SK-N-SH (cell line): ENCODE data around the gene GPC5. TPM values are rescaled to one million over a fixed set of nuclear protein-coding genes. Genes with fewer than 3 reads are reported as not detected.

ENCODE experiments used
- CTCF ChIA-PET: fragments of 300-600, 350-600 bp; formaldehyde crosslinking; extraction: SDS; loops from one replicate; lab custom pipeline; 2021; lab: Yijun Ruan, JAX
- POLR2A ChIA-PET: fragments of 350-600 bp; sonication (Branson Sonifier 250); formaldehyde crosslinking; extraction: SDS; loops from one replicate; lab custom pipeline; 2020; ENCODE audit warnings: antibody characterized with exemption, inconsistent platforms; lab: Yijun Ruan, JAX
- DNase-seq: peaks from one replicate; pipeline ENCODE4 v3.0.0; 2012
- H2AFZ ChIP-seq: fragments of 200-600 bp; sonication (generic); 2 replicates; pipeline ENCODE4 v1.8.1; 2016; ENCODE audit warnings: antibody characterized with exemption, mild to moderate bottlenecking, low read depth
- H3F3A ChIP-seq: fragments of 200-600 bp; sonication (generic); replicated peaks from 2 replicates; pipeline ENCODE3; 2016; ENCODE audit warnings: antibody characterized with exemption, mild to moderate bottlenecking; ENCODE audit not compliant: insufficient read depth
- H3K27ac ChIP-seq, 2 experiments: fragments of 200-500 bp in 1 of 2; fragments of 200-600 bp in 1 of 2; sonication (Bioruptor generic) in 1 of 2; sonication (generic), shearing (Covaris generic) in 1 of 2; 2 replicates each; pipeline versions ENCODE4 v1.5.1 to v1.6.1; 2014 to 2016; ENCODE audit warnings: low read depth in 2 of 2, inconsistent platforms in 1 of 2, low read length in 1 of 2, mild to moderate bottlenecking in 1 of 2, mixed read lengths in 1 of 2
- H3K27me3 ChIP-seq: fragments of 200-600 bp; sonication (generic), shearing (Covaris generic); 2 replicates; pipeline ENCODE4 v1.6.1; 2016; ENCODE audit warnings: mixed run types; ENCODE audit not compliant: insufficient read depth
- H3K36me3 ChIP-seq, 2 experiments: fragments of 200-500 bp in 1 of 2; fragments of 200-600 bp in 1 of 2; sonication (Bioruptor generic) in 1 of 2; sonication (generic) in 1 of 2; replicated peaks in 1 of 2; 2 replicates each; pipeline versions ENCODE3 to v1.5.1; 2014 to 2016; ENCODE audit warnings: low read length in 1 of 2, mild to moderate bottlenecking in 1 of 2; ENCODE audit not compliant: insufficient read depth in 2 of 2, control insufficient read depth in 1 of 2
- H3K4me1 ChIP-seq, 2 experiments: fragments of 200-500 bp in 1 of 2; fragments of 200-600 bp in 1 of 2; sonication (Bioruptor generic) in 1 of 2; sonication (generic), shearing (Covaris generic) in 1 of 2; 2 replicates each; pipeline versions ENCODE4 v1.5.1 to v1.6.1; 2014 to 2016; ENCODE audit warnings: low read depth in 1 of 2, low read length in 1 of 2, mixed run types in 1 of 2; ENCODE audit not compliant: insufficient read depth in 2 of 2, control insufficient read depth in 1 of 2
- H3K4me2 ChIP-seq: fragments of 200-600 bp; sonication (generic), shearing (Covaris generic); 2 replicates; pipeline ENCODE4 v1.6.1; 2017; ENCODE audit warnings: mixed run types
- H3K4me3 ChIP-seq, 2 experiments: fragments of 200-500 bp in 1 of 2; fragments of 200-600 bp in 1 of 2; sonication (Bioruptor generic) in 1 of 2; sonication (generic), shearing (Covaris generic) in 1 of 2; 2 replicates each; pipeline versions ENCODE4 v1.5.1 to v1.8.1; 2014 to 2016; ENCODE audit warnings: low read depth in 2 of 2, inconsistent platforms in 1 of 2, low read length in 1 of 2, mild to moderate bottlenecking in 1 of 2, mixed read lengths in 1 of 2, moderate library complexity in 1 of 2
- H3K79me2 ChIP-seq: fragments of 200-600 bp; sonication (generic); 2 replicates; pipeline ENCODE4 v1.8.1; 2017; ENCODE audit warnings: mild to moderate bottlenecking; ENCODE audit not compliant: insufficient read depth
- H3K9ac ChIP-seq: fragments of 200-600 bp; sonication (generic); 2 replicates; pipeline ENCODE4 v1.6.1; 2017; ENCODE audit warnings: mixed run types
- H3K9me2 ChIP-seq: fragments of 200-600 bp; sonication (generic); 2 replicates; pipeline ENCODE4 v1.6.1; 2017; ENCODE audit warnings: mixed run types
- H3K9me3 ChIP-seq: fragments of 200-600 bp; sonication (generic); 2 replicates; pipeline ENCODE4 v1.6.1; 2017; ENCODE audit warnings: mixed run types, mild to moderate bottlenecking, moderate library complexity
- H4K20me1 ChIP-seq: fragments of 200-600 bp; sonication (generic); 2 replicates; pipeline ENCODE4 v1.6.1; 2017; ENCODE audit warnings: mild to moderate bottlenecking, mixed run types; ENCODE audit not compliant: insufficient read depth
- CHD2 ChIP-seq: fragments of 150-350 bp; IDR thresholded peaks from 2 replicates; pipeline ENCODE4 v1.6.1; 2018; ENCODE audit warnings: low read length; ENCODE audit not compliant: partially characterized antibody
- ELF1 ChIP-seq: IDR thresholded peaks from 2 replicates; pipeline ENCODE4 v1.4.0; 2012
- GABPA ChIP-seq: IDR thresholded peaks from 2 replicates; pipeline ENCODE4 v1.4.0; 2012; ENCODE audit warnings: low read depth, mild to moderate bottlenecking
- IRF3 ChIP-seq: fragments of 150-350 bp; IDR thresholded peaks from 2 replicates; pipeline ENCODE4 v1.6.1; 2016; ENCODE audit warnings: mild to moderate bottlenecking, low read depth, low read length
- MXI1 ChIP-seq: IDR thresholded peaks from 2 replicates; pipeline ENCODE4 v1.6.1; 2012; ENCODE audit warnings: mild to moderate bottlenecking, low read depth, low read length, improper control_type of control experiment
- NFIC ChIP-seq: IDR thresholded peaks from 2 replicates; pipeline ENCODE4 v1.4.0; 2012; ENCODE audit warnings: borderline replicate concordance
- RAD21 ChIP-seq: IDR thresholded peaks from 2 replicates; pipeline ENCODE4 v1.6.1; 2012; ENCODE audit warnings: mild to moderate bottlenecking, low read length
- REST ChIP-seq: IDR thresholded peaks from 2 replicates; pipeline ENCODE4 v1.6.1; 2012; ENCODE audit warnings: mild to moderate bottlenecking, low read depth, low read length, moderate library complexity
- RXRA ChIP-seq: IDR thresholded peaks from 2 replicates; pipeline ENCODE4 v1.4.0; 2012; ENCODE audit warnings: low read depth, mild to moderate bottlenecking, borderline replicate concordance
- SIN3A ChIP-seq: IDR thresholded peaks from 2 replicates; pipeline ENCODE4 v1.6.1; 2012; ENCODE audit warnings: low read depth, mild to moderate bottlenecking, low read length, moderate library complexity, borderline replicate concordance
- SMC3 ChIP-seq: IDR thresholded peaks from 2 replicates; pipeline ENCODE4 v1.6.1; 2012; ENCODE audit warnings: low read depth, low read length, improper control_type of control experiment
- TAF1 ChIP-seq: IDR thresholded peaks from 2 replicates; pipeline ENCODE4 v1.6.1; 2012; ENCODE audit warnings: low read depth, mild to moderate bottlenecking, low read length, moderate library complexity, borderline replicate concordance
- TCF12 ChIP-seq: IDR thresholded peaks from 2 replicates; pipeline ENCODE4 v1.4.0; 2012
- TEAD4 ChIP-seq: IDR thresholded peaks from 2 replicates; pipeline ENCODE4 v1.4.0; 2012; ENCODE audit warnings: mild to moderate bottlenecking, borderline replicate concordance; ENCODE audit not compliant: insufficient read depth
- YY1 ChIP-seq: IDR thresholded peaks from 2 replicates; pipeline ENCODE4 v1.4.0; 2012; ENCODE audit warnings: low read depth, mild to moderate bottlenecking
- WGBS: methylation state at CpG from one replicate; pipeline ENCODE4 v1.1.6; 2017; ENCODE audit warnings: low lambda C conversion rate; 5-methylcytosine and 5-hydroxymethylcytosine counted together
- polyA plus RNA-seq, 3 experiments: library from polyadenylated mRNA; depleted of rRNA; stranded (reverse); fragments of >200 nt; gene quantifications; 2 replicates each; pipeline ENCODE4 v1.2.3, GENCODE V29; 2012
- TF ChIP-seq, protein P1 (sequence below): fragments of 200-600 bp; sonication (generic); IDR thresholded peaks from 2 replicates; pipeline ENCODE4 v1.6.1; 2017; ENCODE audit warnings: antibody characterized with exemption, mild to moderate bottlenecking, moderate library complexity
- TF ChIP-seq, protein P2 (sequence below): IDR thresholded peaks from 2 replicates; pipeline ENCODE4 v1.4.0; 2012; ENCODE audit warnings: low read depth, borderline replicate concordance

GPC5 gene
- polyA plus RNA-seq, 1 of the 3 experiments (the other 2 are of a cell fraction), result 0.03 TPM

GRCh38 chr13:92609376-92609775 lies 1211.0 kb downstream of the GPC5 start:
- H3K9ac ChIP-seq, result no peak overlapping the region
- CTCF ChIA-PET, result no interaction called here
- H3F3A ChIP-seq, result no peaks in the 10 kb centered on the region
- no peak overlapping the region for H3K4me2 ChIP-seq
- TF ChIP-seq TEAD4, result no peak
- TF ChIP-seq REST, result no peak
- TF ChIP-seq MXI1, result no peak
- TF ChIP-seq, protein P1, sequence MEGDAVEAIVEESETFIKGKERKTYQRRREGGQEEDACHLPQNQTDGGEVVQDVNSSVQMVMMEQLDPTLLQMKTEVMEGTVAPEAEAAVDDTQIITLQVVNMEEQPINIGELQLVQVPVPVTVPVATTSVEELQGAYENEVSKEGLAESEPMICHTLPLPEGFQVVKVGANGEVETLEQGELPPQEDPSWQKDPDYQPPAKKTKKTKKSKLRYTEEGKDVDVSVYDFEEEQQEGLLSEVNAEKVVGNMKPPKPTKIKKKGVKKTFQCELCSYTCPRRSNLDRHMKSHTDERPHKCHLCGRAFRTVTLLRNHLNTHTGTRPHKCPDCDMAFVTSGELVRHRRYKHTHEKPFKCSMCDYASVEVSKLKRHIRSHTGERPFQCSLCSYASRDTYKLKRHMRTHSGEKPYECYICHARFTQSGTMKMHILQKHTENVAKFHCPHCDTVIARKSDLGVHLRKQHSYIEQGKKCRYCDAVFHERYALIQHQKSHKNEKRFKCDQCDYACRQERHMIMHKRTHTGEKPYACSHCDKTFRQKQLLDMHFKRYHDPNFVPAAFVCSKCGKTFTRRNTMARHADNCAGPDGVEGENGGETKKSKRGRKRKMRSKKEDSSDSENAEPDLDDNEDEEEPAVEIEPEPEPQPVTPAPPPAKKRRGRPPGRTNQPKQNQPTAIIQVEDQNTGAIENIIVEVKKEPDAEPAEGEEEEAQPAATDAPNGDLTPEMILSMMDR, result no peak
- TF ChIP-seq, protein P2, sequence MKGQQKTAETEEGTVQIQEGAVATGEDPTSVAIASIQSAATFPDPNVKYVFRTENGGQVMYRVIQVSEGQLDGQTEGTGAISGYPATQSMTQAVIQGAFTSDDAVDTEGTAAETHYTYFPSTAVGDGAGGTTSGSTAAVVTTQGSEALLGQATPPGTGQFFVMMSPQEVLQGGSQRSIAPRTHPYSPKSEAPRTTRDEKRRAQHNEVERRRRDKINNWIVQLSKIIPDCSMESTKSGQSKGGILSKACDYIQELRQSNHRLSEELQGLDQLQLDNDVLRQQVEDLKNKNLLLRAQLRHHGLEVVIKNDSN, result no peak
- no peak for TF ChIP-seq RXRA
- H3K4me3 ChIP-seq, result no peak overlapping the region
- H3K36me3 ChIP-seq, result no peaks in the 10 kb centered on the region
- no peaks in the 10 kb centered on the region for H3K9me2 ChIP-seq
- H3K9me3 ChIP-seq, result no peaks in the 10 kb centered on the region
- H3K27me3 ChIP-seq, result no peaks in the 10 kb centered on the region
- no peaks in the 10 kb centered on the region for H3K79me2 ChIP-seq
- no peaks in the 10 kb centered on the region for H3K4me1 ChIP-seq
- H2AFZ ChIP-seq, result no peak overlapping the region
- POLR2A ChIA-PET, result no interaction called here
- no peak overlapping the region for H3K27ac ChIP-seq
- WGBS, result 38% methylated on average over 2 of the region's 2 CpGs
- DNase-seq, result no peak
- no peaks in the 10 kb centered on the region for H4K20me1 ChIP-seq

DNA sequence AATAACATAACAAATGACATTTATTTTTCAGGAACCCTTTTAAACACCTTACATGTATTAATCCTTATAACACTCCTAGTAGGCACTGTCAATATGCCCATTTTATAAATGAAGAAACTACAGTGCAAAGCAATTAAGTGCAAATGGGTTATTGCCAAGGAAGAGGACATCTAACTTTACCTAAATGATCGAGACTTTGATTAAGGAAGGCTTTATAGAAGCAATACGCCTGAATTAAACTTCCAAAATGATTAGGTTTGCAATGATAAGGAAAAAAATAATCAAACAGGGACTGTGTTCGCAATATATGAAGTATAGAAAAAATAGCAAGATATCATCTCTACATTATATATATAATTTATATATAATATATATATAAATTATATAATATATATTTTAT lies 1214.5 kb downstream of the GPC5 start:
- no peak for DNase-seq
- Histone ChIP-seq H3F3A (no peaks in the 10 kb centered on the region), H2AFZ (no peak overlapping the region), H3K79me2 (no peaks in the 10 kb centered on the region), H4K20me1 (no peaks in the 10 kb centered on the region), H3K27ac (no peak overlapping the region), H3K9me3 (no peaks in the 10 kb centered on the region), H3K4me3 (no peak overlapping the region), H3K9me2 (no peaks in the 10 kb centered on the region), H3K36me3 (no peaks in the 10 kb centered on the region), H3K27me3 (no peaks in the 10 kb centered on the region), H3K9ac (no peak overlapping the region), H3K4me2 (no peak overlapping the region), H3K4me1 (no peaks in the 10 kb centered on the region)
- ChIA-PET CTCF (no interaction called here), POLR2A (no interaction called here)
- WGBS, result 64% methylated on average over 3 of the region's 3 CpGs
- TF ChIP-seq, protein P2, result no peak
- TF ChIP-seq YY1 (no peak), TEAD4 (no peak), RAD21 (no peak), TAF1 (no peak), CHD2 (no peak), TCF12 (no peak), MXI1 (no peak), NFIC (no peak), IRF3 (no peak), GABPA (no peak), SMC3 (no peak), ELF1 (no peak), SIN3A (no peak)
